Peyer's patch (tissue), 4 donors: ENCODE measurements around the gene SPOCD1.

ENCODE experiments used
- CTCF ChIP-seq, 6 experiments: fragments of 450-650 bp in 4 of 6; fragments of 200-600 bp in 2 of 6; sonication (generic) in 1 of 6; IDR thresholded peaks; one replicate each; pipeline ENCODE4 v1.5.1; 2017 to 2019; ENCODE audit warnings: antibody characterized with exemption in 6 of 6, mild to moderate bottlenecking in 3 of 6, moderate library complexity in 1 of 6
- POLR2A ChIP-seq, 2 donors: fragments of 450-650 bp; IDR thresholded peaks; one replicate each; pipeline ENCODE4 v1.5.1; 2017; ENCODE audit warnings: antibody characterized with exemption in 2 of 2, mild to moderate bottlenecking in 2 of 2, moderate library complexity in 2 of 2

- TF ChIP-seq POLR2A (IDR thresholded peaks at IDR 0.05) (peak; percentile 42 to 54), CTCF (IDR thresholded peaks at IDR 0.05) (no peak)
Observed at GRCh38 chr1:31788138-31788824, 27.5 kb downstream of the SPOCD1 start.
